Glomerular visceral epithelial cell (primary cell): Measurements from ENCODE around the gene RAB33A.
"Not testable (repeated sequence)": the region's sequence is repeated elsewhere in the genome, so short reads cannot be mapped to it uniquely, and the experiment has no call there.

Source experiments
- DNase-seq: peaks from one replicate; pipeline ENCODE4 v3.0.0-alpha.2; 2016; ENCODE audit errors: extremely low spot score

The RAB33A gene

GRCh38 chrX:130172127-130172845 is 524 bp downstream of the RAB33A start:
- DNase-seq: no peak

DNA sequence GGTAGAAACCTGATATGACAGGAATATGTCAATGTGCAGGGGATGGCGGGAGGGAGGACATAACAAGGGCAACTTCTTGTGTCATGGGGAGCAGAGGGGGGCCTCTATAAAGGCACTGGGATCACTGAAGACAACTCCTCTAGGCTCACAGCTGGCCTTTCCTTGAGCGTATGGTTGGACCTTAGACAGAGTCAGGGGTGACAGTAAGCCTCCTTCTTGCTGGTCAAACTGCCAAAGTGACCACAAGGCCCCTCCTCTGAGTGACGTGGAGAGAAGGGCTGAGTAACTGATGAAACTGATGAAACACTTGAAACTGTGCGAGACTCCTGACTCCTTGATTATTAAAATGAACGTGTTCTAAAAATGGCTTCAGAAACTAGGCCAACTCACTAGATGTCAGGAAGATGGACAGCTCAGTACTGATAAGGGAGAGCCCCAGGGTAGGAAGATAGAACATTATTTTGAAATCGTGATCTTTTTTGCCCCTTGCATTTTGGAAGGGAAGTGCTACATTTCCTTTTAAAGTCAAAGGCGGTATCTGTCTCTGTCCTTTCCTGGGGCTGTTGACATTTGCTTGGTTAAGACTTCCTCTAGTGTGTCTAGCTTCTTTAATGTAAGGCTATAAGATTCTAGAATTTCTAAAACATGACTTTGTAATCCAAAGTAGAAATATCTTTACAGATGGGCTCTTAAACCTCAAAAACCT is 1.6 kb downstream of the RAB33A start:
- peak; percentile 31 for DNase-seq

GRCh38 chrX:130174045-130174704 is 2.4 kb downstream of the RAB33A start:
- peak; percentile 19 for DNase-seq

- no peak for DNase-seq
Measured at GRCh38 chrX:130174937-130175336, 3.2 kb downstream of the RAB33A start.

DNA sequence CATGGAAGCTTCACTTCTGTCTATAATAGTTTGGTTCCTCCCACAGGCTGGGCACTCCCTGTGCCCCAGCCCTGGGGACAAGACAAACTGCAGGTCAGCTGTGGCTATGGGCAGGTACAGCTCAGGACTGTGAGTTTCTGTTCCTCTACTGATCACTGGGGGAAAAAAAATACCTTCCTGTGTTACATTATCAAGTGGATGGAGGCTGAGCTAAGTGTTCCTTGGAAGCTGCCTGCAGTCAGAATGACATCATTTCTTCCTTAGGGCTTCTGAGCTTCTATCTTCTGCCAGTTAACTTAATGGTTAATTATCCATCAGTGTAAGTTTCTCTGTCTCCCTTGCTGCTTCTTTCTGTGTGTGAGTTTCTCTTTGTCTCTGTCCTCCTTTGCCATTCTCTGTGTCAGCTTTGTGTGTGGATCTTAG is 4.6 kb downstream of the RAB33A start:
- no peak for DNase-seq

GRCh38 chrX:130176942-130177341 is 5.2 kb downstream of the RAB33A start:
- no peak for DNase-seq

GRCh38 chrX:130179170-130179569 is 7.4 kb downstream of the RAB33A start:
- DNase-seq: no peak

DNA sequence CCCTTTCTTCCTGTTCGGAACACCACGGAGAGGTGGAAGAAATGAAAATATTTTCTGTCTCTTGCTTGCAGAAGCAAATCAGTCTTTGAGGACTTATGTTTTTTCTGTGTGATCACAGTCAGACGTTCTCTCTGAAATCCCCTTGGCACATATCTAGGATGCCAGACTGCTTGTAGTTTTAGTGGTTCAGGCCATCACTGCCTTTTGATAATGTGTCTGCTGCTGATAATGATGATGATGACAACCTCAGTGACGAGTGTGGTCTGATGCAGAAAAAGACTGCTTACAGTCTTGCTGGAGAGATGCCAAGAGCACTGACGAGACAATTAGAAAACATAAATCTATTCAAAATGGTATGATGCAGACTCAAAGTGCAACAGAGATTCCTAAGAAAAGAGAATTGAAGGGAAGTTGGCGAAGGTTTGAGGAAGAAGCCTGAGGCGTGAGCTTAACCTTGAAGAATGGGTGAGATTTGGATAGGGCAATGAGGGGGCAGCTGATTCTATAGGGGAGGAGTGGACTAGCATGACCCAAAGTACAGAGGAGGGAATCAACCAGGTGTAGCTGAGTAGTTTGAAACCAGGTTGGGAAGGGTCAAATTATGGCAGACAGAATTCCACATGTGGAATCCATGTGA is 7.9 kb downstream of the RAB33A start:
- DNase-seq: no peak

- DNase-seq: no peak
Measured at GRCh38 chrX:130184168-130184567, 12.4 kb downstream of the RAB33A start.

- peak; percentile 21 for DNase-seq
Measured at GRCh38 chrX:130184857-130185256, 13.1 kb downstream of the RAB33A start.

GRCh38 chrX:130186651-130187050 is 14.9 kb downstream of the RAB33A start:
- no peak for DNase-seq

DNA sequence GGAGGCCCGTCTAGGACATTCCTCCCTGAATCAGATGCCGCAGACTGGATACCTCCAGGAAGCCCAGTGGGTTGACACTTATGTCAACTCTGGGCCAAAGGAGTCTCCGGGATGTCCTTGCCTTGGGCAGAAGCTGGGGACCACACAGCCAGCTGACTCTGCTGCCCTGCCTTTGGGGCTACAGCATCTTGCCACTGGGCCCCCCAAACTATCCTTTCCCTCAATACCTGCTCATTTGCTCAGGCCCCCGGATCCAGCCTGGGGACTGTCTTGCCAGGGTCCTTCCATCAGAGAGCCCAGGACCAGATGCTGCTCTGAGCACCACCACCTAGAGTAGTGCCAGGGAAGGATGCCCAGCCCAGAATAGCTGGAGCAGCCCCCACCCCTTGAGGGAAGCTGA is 19.0 kb downstream of the RAB33A start:
- DNase-seq: no peak

- no peak for DNase-seq
Measured at GRCh38 chrX:130196466-130196865, 24.7 kb downstream of the RAB33A start.

DNA sequence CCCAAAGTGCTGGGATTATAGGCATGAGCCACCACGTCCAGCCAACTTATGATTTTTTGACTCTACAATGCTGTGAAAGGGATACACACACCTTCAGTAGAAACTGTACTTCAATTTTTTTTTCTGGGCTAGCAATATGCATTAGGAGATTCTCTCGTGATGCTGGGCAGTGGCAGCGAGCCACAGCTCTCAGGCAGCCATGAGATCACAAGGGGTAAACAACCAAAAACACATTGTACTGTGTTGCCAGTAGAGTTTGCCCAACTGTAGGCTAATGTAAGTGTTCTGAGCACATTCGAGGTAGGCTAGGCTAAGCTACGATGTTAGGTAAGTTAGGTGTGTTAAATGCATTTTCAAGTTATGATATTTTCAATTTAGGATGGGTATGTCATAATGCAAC is 25.7 kb downstream of the RAB33A start:
- no peak for DNase-seq

GRCh38 chrX:130204647-130205046 is 32.9 kb downstream of the RAB33A start:
- DNase-seq: no peak

DNA sequence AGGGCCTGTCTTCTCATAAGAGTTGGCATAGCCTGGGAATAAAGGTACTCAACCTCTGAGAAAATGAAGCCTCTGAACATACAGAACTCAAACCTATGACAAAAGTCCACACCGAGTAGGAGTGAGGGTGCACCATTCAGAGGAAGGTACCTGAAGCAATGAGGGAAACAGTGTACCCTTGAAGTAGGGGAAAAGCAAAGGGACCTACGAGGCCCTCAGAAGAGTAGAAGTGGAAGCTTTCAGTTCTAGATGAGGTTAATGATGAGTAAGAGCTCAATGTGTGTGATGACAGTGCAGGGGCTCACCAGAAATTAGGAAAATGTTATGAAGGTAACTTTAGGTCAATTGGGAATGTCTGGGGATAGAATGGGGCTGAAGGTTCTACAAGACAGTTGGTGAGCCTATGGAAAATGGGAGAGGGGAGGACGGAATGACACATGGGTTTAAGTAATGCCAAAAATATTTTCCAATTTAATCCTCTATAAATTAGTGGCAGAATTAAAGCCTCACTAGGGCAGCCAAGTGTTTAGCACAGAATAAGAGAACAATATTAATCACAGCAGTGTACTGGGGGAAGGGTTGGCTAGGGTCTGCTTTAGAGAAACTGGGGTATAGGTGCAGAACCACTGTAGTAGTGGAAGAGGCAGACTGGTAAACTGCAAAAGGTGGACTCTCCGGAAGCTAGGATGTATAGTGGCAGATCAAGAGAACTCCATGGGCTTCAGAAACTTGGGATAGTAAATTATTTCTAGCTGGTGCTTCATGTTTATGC is 39.8 kb downstream of the RAB33A start:
- DNase-seq: no peak

DNA sequence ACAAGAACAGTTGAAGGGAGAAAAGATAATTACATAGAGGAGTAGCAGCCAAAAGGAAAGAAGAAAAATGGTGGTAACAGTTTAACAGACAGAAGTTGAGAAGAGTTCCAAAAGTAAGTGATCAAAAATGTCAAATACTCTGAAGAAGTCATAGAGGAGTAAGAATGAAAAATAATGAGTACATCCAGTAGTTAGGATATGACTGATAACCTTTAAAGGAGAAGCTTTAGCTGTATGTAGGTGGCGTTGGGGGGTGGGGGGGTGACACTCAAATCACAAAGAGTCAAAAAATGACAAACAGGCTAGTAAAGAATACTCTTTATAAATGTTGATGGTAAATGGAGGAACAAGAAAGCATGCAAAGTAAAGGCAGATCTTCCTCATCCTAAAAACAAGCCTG is 40.6 kb downstream of the RAB33A start:
- no peak for DNase-seq

DNA sequence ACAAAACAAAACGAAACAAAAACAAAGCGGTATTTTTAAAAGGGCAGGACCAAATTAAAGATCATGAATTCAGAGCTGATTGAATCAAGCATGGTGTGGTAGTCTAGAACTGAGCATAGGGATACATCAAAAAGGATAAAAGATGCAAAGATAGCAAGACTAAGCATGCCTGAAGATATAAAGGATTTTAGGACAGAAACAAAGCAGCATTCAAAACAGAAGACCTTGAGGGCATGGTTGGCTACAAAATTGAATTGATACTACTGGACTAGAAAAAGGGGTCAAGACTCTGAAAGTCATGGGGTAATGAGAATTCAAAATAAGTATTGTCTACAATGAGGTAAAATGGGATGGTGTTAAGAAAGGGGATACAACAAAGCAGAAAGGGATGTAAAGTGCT is 41.6 kb downstream of the RAB33A start:
- no peak for DNase-seq

GRCh38 chrX:130216320-130216719 is 44.6 kb downstream of the RAB33A start:
- no peak for DNase-seq

GRCh38 chrX:130224810-130225209 is 53.0 kb downstream of the RAB33A start:
- DNase-seq: no peak

- no peak for DNase-seq
Measured at GRCh38 chrX:130228871-130229270, 57.1 kb downstream of the RAB33A start.

GRCh38 chrX:130231184-130231583 is 59.4 kb downstream of the RAB33A start:
- DNase-seq: not testable (repeated sequence)
